NCI-H2227 (cell line): ENCODE measurements around the gene FIP1L1.
A peak's percentile ranks its signal among the peaks of the same experiment; 100 is the strongest.

ENCODE experiments used
- DNase-seq: peaks from one replicate; lab custom pipeline; 2025; ENCODE audit not compliant: unreplicated experiment; lab: John Stamatoyannopoulos, UW

FIP1L1 gene

GRCh38 chr4:53499791-53500190, 122.3 kb downstream of the FIP1L1 start:
- DNase-seq: no peak

GRCh38 chr4:53500546-53500945, 123.1 kb downstream of the FIP1L1 start:
- DNase-seq: no peak

- DNase-seq: no peak
These were observed 124.1 kb downstream of the FIP1L1 start for GRCh38 chr4:53501561-53501960.

GRCh38 chr4:53502094-53502493, 124.7 kb downstream of the FIP1L1 start:
- DNase-seq: no peak

- DNase-seq: no peak
These were observed 128.5 kb downstream of the FIP1L1 start for GRCh38 chr4:53505947-53506346.

GRCh38 chr4:53507058-53507457, 129.6 kb downstream of the FIP1L1 start:
- no peak for DNase-seq

GRCh38 chr4:53507671-53508286, 130.3 kb downstream of the FIP1L1 start:
- peak; percentile 46 for DNase-seq

- DNase-seq: no peak
These were observed 131.0 kb downstream of the FIP1L1 start for GRCh38 chr4:53508446-53508845.

- no peak for DNase-seq
These were observed 132.9 kb downstream of the FIP1L1 start for GRCh38 chr4:53510321-53510720.
